NCI-H2171 treated with DMSO at 0.1 percent for 48 hours (cell line): Measurements from ENCODE around the gene CTXN1.
"Not testable (repeated sequence)": the region's sequence is repeated elsewhere in the genome, so short reads cannot be mapped to it uniquely, and the experiment has no call there.

Source experiments
- DNase-seq: peaks from one replicate; lab custom pipeline; 2025; lab: John Stamatoyannopoulos, UW

The CTXN1 gene

DNA sequence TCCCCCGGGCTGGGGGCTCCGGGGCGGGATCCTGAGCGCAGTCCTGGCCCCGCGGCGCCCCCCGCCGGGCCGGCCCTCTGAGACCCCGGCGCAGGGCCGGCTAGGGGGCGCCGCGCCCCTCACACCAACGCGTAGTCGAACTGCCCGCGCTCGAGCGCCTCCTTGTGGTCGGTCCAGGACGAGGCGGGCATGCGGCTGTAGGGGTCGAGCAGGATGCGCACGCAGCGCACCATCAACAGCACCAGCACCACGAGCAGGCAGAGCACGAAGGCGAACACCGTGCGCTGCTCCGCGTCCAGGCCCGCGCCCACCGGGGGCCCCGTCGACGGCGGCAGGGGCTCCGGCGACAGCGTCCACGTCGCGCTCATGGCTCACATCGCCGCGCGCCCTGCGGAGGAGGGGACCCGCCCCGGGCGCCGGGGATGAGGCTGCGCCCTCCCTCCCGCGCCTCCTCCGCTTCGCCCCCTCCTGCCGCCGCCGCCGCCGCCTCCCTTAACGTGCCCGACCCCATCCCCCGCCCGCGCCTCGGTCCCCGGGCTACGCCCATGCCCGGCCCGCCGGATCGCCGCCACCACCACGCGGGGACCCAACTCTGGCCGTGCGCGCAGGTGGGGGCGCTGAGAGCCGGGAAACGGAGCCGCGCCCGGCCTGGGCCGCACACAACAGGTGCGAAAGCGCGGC, 624 bp downstream of the CTXN1 start:
- peak; percentile 72 for DNase-seq

DNA sequence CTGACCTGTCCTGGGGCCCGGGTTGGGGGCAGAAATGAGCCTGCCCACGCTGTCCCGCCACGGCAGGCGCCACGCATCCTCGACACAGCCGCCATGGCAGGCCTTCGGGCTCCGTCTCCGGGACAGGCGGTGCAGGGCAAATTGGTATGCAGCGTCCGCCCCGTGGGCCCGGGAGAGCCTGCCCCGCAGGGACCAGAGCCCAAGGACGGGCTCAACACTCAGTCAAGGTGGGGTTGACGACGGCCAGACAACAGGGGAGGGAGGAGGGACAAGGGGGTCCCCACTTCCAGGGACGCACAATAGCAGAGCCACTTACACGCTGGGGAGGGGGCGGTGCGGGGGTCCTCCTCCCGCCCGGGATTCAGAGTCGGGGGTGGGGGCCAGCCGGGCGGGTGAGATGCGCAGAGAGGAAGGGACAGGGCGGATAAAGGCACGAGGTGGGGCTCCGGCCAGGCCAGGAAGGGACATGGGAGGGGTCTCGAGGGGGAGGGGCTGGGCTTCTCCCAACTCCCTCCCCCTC, 1.2 kb downstream of the CTXN1 start:
- DNase-seq, result no peak

DNA sequence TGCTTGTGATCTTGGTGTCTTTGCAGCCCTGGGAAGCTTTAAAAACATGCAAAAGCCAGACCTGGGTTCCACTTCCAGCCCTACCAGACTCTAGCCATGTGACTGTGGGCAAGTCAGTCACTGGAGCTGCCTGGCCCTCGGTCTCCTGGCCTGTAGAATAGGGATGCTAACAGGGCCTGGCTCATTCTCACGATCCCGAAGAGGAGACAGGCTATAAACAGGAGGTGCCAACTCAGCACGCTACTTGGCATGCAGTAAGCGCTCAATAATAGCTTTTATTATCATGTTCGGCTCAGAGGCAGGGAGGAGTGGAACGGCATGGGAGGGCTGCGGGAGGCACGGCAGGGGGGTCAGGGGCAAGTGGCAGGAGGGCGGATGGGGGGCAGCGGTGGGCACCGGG, 1.7 kb downstream of the CTXN1 start:
- no peak for DNase-seq

DNA sequence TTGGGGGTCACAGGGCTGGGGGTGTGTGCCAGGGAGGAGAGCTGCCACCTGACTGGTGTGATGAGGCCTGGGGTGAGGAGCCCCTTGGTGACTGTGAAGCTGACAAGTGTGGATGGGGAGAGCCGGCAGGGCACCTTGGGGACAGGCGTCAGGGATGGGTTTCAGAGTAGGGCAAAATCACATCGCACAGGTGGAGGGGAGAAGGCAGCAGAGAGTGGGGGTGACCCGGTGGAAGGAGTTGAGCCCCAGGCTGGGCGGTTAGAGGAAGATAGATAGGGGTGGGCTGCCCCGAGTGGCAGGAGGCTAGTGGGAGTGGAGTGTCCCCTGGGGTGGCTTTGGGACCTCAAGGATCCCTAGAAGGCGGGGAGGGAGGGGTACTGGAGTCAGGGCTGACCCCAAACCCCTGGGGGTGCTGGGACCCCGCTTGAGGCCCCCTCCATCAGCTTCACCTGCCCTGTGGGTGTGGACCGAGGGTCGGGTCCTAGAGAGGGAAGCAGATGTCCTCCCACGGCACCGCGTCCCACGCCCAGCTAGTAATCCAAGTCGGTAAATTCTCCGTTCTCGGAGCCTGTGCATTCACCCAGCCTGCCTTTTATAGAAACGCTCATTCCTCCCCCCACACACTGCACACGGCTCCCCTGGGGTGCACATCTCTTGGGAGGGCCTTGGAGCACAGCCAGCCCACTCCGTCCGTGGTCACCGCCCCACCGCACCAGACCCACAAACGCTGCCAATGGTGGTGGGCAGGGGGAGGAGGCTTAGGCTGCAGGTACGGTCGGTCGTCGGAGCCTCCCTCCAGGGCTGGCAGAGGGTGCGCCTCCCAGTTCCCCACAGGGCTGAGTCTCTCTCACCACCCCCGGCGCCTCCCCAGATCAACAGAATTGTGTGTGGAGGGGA, 2.4 kb downstream of the CTXN1 start:
- DNase-seq, result no peak

DNA sequence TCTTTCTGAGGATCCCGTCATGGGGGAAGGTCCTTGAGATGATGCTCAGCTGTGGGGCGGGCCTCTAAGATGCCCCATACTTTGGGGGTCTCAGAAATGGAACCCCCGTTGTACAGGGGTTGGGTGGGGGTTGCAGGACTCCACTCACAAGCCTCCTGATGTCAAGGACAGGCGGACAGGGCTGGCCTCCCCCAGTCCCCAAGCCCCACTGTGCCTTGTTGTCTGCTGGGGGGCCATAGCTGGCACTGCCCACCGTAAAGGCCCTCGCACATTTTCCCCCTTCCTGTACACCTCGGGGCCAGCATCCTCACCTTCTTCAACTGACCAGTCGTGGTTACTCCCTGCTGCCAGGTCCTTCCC, 3.1 kb downstream of the CTXN1 start:
- no peak for DNase-seq

DNA sequence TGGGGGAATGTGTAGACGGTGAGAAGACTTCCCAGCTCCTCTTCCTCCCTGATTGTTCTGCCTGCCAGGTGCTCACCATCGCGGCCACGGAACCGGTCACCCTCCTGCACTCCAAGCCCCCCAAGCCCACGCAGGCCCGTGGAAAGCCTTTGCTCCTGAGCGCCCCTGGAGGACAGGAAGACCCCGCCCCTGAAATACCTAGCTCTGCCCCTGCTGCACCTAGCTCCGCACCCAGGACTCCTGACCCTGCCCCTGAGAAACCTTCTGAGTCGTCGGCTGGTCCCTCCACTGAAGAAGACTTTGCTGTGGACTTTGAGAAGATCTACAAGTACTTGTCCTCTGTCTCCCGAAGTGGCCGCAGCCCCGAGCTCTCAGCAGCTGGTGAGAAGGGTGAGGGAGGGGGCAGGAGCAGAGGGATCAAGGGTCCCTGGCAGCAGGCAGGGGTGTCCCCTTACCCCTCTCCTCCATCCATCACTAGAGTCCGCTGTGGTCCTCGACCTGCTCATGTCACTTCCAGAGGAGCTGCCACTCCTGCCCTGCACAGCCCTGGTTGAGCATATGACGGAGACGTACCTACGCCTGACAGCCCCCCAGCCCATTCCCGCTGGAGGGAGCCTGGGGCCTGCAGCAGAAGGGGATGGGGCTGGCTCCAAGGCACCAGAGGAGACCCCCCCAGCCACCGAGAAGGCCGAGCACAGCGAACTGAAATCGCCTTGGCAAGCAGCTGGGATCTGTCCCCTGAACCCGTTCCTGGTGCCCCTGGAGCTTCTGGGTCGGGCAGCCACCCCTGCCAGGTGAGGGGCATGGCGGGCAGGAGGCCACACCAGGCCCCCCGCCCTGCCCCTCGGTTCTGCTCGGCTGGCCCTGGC, 3.7 kb downstream of the CTXN1 start:
- no peak for DNase-seq

DNA sequence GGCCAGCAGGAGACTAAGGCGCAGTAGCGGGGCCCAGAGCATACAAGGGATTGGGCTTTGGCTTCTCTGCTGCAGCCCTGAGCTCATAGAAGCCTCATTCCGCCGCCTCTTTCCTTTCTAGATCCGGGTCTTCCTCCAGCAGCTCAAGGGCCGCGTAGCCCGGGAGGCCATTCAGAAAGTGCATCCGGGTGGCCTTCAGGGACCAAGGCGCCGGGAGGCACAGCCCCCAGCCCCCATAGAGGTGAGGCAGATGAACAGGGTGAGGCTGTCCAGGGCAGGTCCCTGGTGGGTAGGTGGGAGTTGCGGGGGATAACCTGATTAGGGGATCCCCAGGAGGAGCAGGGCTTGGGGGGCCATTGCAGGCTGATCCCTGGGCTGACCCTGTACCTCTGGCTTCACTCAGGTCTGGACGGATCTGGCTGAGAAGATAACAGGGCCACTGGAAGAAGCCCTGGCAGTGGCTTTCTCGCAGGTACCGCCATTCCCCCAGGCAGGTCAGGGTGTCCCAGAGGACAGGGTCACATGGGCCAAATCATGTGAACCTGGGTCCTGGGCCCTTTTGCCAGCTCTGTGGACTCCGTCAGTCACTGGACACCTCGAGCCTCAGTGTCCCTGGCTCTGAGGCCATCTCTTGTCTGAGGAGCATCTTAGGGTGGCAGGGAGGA, 4.5 kb downstream of the CTXN1 start:
- no peak for DNase-seq

DNA sequence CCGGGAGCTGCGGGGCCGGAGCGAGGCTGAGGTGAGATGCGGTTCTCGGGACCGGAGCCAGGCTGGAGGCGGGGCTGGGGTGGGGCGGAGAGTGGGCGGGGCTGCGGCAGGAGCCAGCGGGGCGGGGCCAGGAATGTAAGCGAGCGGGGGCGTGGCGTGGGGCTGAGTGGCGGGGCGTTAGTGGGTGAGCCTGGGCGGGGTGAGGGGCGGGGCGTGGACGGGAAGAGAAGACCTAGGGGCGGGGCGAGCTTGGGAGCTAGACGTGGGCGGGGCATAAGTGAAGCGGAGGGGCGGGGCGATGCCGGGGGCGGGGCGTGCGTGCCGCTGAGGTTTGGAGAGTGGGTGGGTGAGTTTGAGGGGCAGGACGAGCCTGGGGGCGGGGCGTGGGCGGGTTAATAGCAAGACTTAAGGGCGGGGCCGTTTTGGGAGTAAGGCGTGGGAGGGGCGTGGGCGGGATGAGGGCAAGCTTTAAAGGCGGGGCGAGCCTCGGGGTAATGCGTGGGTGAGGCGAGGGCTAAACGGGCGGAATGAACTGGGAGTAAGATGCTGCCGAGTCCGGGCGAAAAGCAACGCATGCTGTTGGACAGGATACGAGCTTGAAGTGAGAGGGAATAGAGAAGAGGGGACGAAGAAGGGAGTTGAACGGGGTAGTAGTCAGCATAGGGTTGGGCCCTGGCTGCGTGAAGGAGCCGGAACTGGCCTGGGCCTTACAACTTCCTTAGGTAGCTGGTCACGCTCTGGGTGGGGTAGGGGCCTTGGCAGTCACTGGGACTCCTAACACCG, 5.2 kb downstream of the CTXN1 start:
- DNase-seq, result peak; percentile 96

DNA sequence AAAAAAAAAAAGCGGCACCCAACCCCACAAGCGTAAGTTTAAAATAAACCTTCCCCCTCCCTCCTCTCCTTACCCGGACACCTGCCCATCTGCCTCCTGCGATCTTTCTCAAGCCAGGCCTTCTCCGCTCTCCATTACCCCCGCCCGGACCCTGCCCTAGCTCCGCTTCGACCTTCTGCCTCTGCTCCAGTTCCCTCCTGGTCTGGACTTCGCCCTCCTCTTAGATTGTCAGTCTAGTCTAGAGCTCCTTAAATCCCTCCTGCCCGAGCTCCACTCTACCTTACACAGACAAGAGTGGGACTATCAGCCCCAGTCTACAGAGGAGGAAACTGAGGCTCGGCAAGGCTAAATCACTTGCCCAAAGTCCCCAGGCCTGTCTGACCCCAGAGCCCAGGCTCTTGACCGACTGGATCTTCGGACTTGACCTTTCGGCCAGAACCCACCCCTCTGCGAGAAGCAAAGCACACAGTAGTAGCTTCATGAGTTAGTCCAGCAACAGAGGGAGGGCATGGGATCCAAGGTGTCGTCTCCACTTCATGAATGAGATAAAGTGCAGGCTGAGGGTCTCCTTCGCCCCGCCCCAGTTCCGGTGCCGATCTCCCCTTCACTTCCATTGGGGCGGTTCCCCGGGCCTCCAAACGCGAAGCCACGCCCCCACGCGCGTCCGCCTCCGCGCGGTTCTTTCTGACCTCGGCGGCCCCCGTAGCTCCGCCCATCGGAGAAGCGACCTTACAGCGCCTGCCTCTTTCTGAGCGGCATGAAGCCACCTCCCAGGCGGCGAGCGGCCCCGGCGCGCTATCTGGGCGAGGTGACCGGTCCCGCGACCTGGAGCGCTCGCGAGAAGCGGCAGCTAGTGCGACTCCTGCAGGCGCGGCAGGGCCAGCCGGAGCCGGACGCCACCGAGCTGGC, 6.1 kb downstream of the CTXN1 start, which contains the start of gene SNAPC2:
SNAPC2 (plus strand) TSS at position 729 of the 909 bp plus-strand sequence; CDS start at position 758, 29 bp downstream.
- peak; percentile 93 for DNase-seq

DNA sequence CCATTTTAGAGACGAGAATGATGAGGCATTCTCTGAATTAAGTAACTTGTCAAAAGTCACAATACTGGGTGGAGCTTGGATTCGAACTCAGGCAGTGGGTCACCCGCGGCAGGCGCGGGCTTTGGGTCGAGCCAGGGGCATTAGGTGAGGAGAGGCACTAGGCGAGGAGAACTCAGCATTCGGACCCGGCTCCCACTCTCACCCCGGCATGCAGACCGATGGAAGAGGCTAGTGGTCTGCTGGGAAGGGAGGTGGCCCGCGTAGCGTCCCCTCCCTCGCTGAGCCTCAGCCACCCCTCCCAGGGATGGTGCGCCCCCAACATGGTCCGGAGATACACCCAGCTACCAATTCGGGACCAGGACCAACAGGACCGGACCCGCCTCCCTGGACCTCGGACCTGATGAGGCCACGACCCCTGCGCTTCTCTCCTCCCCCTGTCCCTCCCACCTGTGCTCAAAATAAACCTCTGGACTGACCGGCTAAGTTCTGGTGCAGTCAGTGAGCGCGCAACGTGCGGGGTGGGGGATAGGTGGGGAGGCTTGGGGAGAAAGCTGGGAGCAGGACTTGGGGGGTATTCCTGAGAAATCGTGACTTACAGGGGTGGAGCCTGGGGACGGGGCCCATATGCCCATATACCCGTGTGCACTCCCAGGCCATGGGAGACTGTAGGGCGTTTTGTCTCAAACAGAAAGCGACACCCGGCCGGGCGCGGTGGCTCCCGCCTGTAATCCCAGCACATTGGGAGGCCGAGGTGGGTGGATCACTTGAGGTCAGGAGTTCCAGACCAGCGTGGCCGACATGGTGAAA, 7.1 kb downstream of the CTXN1 start:
- no peak for DNase-seq

DNA sequence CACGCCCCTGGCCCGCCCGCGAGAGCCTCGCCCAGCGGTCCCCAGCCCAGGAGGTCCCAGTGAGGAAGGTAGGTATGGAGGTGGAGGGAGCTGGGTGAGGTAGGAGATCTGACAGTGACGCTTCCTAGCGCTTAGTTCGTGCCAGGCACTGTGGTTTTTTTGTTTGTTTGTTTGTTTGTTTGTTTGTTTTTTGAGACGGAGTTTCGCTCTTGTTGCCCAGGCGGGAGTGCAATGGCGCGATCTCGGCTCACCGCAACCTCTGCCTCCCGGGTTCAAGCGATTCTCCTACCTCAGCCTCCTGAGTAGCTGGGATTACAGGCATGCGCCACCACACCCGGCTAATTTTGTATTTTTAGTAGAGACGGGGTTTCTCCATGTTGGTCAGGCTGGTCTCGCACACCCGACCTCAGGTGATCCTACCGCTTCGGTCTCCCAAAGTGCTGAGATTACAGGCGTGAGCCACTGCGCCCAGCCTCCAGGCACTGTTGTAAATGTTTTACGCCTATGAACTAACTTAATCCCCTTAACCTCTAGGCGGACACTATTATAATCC, 7.8 kb downstream of the CTXN1 start:
- not testable (repeated sequence) for DNase-seq

DNA sequence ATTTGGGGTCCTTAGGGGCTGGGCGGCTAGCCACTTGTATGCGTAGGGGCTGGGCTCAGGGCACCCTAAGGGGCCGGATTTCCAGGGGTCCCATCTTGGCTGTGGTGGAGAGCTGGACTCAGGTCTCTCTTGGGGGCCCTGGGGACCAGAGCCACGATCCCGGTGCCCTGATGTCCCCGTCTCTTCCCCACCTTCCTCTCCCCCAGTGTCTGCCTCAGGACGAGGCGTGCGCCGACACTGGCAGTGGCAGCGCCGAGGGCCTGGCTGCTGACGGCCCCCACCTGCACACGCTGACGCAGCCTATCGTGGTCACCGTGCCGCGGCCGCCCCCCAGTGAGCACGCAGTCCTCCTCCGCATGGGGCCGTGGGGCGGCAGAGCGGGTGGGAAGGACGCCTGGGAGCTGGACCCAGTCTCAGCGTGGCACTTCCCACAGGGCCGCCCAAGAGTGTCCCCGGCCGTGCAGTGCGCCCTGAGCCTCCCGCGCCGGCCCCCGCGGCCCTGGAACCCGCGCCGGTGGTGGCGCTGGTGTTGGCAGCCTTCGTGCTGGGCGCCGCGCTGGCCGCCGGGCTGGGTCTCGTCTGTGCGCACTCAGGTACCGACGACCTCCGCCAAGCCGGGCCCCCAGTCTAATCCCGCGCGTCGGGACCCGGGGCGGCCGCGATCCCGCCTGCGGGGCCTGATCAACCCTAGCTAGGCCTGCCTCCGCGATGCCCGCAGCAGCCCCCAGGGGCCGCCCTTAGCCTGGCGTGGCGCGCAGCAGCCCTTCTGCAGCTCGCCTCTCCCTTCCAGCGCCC, 8.5 kb downstream of the CTXN1 start:
- DNase-seq, result peak; percentile 49

DNA sequence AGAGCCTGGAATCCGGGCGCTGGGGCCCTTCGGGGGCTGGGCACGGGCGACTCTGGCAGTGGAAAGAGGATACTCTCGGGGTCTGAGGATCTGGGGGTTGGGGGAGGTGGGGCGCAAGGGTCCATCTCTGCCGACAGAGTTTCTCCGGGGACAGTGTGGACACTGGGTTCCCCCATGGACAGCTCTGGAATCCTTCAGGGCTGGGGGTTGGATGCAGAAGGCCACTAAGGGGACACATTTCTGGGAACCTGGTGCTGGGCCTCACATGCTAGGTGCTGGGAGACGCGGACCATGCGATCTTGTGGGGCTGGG, 9.0 kb downstream of the CTXN1 start:
- DNase-seq, result peak; percentile 36

DNA sequence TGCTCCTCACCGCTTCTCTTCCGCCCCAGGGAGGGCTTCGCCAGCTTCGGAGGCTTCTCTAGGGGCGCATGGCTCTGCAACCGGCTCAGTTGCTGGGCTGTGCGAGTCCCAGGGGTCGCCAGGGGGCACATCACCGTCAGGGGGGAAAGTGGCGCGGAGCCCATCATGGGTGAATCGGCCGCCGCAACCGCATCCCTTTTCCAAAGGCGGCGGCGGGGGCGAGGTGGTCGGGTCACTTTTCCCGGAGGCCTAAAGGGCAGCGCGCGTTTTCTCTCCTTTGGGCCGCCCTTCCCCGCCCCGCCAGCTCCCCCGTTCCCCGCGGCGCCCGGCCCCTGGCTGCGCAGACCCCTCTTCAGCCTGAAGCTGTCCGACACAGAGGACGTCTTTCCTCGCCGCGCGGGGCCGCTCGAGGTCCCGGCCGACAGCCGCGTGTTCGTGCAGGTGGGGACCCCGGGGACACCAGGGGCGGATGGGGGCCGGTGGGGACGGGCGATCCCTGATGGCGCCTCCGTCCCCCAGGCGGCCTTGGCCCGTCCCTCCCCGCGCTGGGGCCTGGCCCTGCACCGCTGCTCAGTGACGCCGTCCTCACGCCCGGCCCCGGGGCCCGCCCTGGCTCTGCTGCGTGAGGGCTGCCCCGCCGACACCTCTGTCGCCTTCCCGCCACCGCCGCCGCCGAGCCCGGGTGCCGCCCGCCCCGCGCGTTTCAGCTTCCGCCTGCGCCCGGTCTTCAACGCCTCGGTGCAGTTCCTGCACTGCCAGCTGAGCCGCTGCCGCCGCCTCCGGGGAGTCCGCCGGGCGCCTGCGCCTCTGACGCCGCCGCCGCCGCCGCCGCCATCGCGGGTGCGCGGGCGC, 9.6 kb downstream of the CTXN1 start:
- DNase-seq, result peak; percentile 51

DNA sequence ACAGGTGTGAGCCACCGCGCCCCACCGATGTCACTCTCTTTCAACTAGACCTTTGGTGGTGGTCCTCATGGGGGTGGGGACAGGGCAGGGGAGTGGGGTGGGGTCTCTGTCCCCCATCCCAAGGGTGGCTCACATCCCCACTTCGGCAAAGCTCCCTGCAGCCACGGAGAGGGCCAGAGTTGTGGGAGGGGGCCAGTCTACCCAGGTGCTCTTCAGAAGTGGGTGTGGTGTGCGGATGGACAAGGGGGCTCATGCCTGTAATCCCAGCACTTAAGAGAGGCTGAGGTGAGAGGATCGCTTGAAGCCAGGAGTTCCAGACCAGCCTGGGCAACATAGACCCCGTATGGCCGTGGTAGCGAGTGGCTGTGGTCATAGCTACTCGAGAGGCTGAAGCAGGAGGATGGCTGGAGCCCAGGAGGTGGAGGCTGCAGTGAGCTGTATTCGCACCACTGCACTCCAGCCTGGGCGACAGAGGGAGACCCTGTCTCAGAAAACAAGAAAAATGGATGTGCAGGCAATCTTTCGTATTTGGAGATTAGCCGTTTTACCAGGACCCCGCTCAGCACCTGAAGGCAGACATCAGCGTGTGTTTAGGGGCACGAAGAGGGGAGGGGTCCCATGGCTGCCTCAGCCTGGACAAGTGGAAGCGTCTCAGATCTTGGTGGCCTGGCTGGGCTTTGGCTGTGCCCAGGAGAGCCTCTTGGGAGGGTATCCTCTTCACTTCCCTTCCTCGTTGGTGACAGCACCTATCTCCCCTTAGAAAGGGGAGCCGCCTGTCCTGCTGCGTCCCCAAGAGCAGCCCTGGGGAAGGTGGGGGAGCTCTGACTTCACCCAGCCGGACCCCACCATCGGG, 10.5 kb downstream of the CTXN1 start:
- no peak for DNase-seq

DNA sequence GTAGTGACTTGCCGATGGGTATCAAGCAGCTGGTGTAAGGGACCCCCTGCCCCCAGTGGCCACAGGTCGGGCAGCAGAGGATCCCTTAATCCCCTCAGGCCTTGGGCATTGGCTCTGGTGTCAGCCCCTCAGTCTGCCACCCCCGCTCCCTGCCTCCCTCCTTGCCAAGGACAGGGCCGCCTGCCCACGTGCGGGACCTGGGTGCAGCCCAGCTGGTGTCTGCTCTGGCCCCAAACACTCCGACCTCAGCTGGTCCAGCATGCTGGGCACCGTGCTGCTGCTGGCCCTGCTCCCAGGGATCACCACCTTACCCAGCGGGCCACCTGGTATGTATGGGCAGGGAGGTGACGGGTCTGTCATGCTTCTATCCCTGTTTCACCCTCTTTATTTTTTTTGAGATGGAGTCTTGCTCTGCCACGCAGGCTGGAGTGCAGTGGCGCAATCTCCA, 11.3 kb downstream of the CTXN1 start, which contains the start of gene TGFBR3L:
TGFBR3L (plus strand) TSS at position 233 of the 448 bp plus-strand sequence.
- no peak for DNase-seq
